ENCODE measurements around the gene LRMDA.

The LRMDA gene

DNA sequence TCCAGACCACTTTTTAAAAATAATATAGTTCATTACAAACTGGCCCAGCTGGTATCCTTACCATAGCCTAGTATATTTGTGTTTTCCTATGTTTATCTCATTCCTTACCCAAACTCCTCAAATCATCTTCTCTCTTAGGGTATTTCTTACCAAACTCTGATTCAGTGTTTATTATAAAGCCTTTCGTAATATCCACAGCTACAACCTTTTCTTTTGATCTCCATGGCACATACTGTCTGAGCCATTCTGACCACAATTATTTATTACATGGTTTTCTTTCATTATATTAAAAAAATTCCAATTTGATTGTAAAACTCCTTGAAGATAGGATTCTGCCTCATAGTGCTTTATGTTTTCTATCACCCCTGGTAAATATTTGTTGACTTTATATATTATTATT lies 94.2 kb downstream of the LRMDA start:
- TF ChIP-seq, protein P1, sequence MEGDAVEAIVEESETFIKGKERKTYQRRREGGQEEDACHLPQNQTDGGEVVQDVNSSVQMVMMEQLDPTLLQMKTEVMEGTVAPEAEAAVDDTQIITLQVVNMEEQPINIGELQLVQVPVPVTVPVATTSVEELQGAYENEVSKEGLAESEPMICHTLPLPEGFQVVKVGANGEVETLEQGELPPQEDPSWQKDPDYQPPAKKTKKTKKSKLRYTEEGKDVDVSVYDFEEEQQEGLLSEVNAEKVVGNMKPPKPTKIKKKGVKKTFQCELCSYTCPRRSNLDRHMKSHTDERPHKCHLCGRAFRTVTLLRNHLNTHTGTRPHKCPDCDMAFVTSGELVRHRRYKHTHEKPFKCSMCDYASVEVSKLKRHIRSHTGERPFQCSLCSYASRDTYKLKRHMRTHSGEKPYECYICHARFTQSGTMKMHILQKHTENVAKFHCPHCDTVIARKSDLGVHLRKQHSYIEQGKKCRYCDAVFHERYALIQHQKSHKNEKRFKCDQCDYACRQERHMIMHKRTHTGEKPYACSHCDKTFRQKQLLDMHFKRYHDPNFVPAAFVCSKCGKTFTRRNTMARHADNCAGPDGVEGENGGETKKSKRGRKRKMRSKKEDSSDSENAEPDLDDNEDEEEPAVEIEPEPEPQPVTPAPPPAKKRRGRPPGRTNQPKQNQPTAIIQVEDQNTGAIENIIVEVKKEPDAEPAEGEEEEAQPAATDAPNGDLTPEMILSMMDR (IDR thresholded peaks at IDR 0.05): no peak

DNA sequence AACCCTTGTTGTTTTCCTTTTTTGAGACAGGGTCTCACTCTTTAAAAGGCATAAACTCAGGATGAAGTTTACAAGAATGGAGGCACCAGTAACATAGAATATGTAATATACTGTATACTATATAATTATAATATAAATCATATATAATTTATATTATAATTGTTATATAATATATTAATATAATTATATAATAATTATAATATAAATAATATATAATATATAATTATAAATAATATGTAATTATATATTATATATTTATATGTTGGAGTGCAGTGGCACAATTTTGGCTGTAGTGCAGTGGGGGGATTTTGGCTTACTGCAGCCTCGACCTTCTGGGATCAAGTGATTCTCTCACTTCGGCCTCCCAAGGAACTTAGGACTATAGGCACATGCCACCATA lies 96.1 kb downstream of the LRMDA start:
- TF ChIP-seq, protein P1 (IDR thresholded peaks at IDR 0.05): no peak

DNA sequence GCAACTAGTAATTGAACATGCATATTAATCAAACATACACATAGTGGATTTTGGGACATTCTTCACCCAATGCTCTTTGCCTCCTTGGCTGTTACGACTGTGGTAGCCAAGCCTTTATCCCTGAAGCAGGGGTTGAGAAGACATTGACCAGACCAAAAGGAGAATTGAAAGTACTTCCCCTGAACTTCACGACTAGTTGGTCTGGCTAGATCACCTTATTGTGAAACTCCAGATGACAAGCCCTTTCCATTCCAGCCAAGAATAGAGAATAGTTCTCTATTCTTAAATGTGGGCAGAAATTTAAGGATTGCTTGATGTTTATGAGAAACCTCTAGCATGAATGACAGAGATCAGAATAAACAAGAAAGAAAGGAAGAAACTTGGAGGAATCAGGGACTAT lies 97.0 kb downstream of the LRMDA start:
- TF ChIP-seq, protein P1 (IDR thresholded peaks at IDR 0.05): no peak

DNA sequence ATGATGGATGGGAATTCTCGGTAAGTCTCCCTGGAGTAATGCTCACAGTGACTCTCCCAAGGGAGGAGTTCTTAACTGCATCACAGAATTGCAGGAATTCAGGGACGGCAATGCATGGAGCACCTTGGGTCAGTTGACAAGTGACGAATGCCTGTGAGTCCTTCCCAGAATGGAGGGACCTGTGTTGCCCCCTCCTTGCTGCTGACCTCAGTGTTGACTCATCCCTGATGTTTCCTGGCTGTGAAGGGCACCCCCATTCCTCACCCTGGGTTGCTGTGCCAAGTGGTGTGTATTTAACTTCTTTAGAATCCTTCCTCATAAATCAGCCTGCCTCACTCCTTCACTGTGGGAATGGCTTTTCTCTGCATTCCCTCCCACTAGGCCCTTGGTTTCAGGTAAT lies 98.9 kb downstream of the LRMDA start:
- TF ChIP-seq, protein P1 (IDR thresholded peaks at IDR 0.05): no peak

DNA sequence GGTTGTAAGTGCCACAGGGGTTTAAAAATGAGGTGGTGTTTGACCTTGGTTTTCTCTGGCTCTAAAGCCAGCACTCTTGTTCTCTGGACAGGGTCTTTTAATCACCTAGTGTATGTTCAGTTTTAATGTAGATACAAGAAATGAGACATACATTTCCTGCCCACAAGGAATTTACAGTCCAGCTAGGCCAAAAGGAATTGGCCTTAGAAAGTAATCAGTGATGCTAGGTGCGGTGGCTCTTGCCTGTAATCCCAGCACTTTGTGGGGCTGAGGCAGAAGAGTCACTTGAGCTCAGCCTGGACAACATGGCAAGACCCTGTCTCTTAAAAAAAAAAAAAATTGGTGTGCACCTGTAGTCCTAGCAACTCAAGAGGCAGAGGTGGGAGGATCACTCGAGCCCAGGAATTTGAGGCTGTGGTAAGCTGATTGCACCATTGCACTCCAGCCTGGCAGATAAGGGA lies 100.2 kb downstream of the LRMDA start:
- TF ChIP-seq, protein P1 (IDR thresholded peaks at IDR 0.05): no peak

DNA sequence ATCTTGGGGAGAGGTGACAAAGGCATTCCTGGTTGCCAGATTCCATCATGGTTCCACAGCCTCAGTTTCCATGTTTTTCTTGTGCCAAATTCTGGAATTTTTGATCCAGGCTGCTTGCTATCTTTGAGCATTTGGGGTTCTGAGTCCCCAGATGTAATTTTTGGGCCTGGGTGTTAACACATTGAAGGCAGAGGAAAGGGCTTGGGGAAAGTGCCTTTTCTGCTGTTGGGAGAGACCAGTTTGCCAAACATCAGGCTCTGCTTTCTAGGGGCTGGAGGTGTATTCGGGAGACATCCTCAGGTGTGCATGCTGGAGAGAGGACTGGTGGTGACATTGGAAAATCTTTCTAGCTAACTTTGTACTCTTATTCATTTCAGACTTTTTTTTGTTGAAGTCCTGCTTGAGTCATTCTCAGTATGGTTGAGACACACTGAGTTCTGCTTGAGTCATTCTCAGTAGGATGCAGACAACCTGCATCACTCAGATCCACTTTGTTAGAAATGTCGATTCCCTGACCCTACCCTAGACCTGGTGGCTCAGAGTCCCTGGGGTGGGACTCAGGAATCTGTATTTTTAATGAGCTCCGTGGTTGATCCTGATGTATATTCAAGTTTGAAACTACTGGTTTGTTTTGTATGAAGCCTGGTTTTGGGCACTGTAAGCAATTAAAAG lies 101.0 kb downstream of the LRMDA start:
- TF ChIP-seq, protein P1 (IDR thresholded peaks at IDR 0.05): no peak

DNA sequence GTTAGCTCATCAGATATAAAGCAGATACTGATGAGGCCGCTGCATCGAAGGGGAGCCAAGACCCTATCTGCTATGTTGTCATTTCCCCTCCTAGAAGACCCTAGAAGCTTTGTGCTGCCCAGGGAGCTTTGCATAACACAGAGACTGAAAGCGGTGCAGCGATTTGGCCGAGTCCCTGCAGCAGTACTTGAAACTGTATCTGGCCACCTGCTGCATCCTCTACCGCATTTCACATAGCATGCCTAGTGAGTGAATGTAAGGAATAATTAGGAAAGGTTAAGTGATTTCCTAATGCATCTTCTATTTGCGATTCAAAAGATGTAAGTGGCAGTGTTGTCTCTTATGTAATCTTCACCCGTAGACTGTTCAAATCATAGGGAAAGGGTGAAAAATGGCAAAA lies 106.7 kb downstream of the LRMDA start:
- TF ChIP-seq, protein P1 (IDR thresholded peaks at IDR 0.05): no peak

DNA sequence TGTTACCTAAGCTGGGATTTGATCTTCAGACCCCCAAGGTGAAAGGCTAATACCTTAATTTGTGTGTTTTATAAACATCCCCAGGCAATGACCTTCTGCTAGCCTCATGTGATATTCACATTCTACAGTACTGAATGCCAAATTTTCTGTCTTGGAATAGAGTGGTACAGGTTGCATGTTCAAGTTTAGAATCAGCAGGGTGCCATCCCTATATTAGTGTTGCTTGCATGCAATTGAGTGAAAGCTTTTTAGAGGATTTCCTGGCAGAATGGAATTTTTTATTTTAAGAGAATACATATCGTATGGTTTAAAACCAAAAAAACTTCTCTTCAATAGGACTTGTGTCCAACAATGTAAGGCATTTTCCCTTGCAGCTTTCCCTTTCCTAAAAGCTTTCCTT lies 107.3 kb downstream of the LRMDA start:
- TF ChIP-seq, protein P1 (IDR thresholded peaks at IDR 0.05): no peak
